ENCODE results near the gene CPED1. TPM values are rescaled to one million over a fixed set of nuclear protein-coding genes. Genes with fewer than 3 reads are reported as not detected.
"Not testable (repeated sequence)": the region's sequence is repeated elsewhere in the genome, so short reads cannot be mapped to it uniquely, and the experiment has no call there.

CPED1 gene
- total RNA-seq, 2 donors from 2014 or later: not detected

GRCh38 chr7:121289930-121290329, 301.4 kb downstream of the CPED1 start:
- H3K4me1 Mint-ChIP-seq (ENCODE audit: low read depth in 2 of 2); H3K36me3 Mint-ChIP-seq; H3K27ac Mint-ChIP-seq; H3K4me3 Mint-ChIP-seq; DNase-seq (ENCODE audit: low spot score); ATAC-seq: not testable (repeated sequence)
- peaks cover 15 to 22% of the 10 kb centered on the region in 2 donors for H3K27me3 Mint-ChIP-seq
- H3K9me3 Mint-ChIP-seq: peaks cover 15% of the 10 kb centered on the region

DNA sequence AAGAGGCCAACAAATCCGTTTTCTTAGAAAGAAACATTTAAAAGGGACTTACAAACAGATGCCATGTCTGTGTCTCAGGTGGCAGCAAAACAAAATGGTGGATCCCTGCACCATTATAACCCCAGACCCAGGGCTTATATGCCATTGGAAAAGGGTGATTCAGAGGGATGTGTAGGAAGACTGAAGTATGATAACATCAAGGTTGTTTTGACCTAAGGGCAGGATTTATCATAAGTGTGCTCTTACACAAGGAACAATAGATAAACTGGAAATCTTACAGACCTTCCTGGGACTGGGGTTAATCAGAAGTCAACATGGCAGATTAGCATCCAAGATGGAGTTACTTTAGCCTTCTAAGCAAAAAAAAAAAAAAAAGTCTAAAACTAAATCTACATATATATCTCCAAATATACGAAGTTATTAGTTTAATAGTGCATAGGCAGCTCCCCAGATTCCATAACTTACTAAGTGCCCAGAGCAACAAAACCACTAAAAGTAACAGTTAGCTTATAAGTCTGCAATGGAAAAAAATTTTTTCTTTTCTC, 306.0 kb downstream of the CPED1 start:
- Mint-ChIP-seq H3K4me1 (ENCODE audit: low read depth in 2 of 2) (no peaks in the 10 kb centered on the region), H3K36me3 (no peaks in the 10 kb centered on the region), H3K27me3 (peaks cover 12 to 22% of the 10 kb centered on the region in 2 donors), H3K9me3 (peaks cover 9% of the 10 kb centered on the region), H3K4me3 (no peak overlapping the region), H3K27ac (no peak overlapping the region)
- DNase-seq (ENCODE audit: low spot score) (no peak), ATAC-seq (no peak)

DNA sequence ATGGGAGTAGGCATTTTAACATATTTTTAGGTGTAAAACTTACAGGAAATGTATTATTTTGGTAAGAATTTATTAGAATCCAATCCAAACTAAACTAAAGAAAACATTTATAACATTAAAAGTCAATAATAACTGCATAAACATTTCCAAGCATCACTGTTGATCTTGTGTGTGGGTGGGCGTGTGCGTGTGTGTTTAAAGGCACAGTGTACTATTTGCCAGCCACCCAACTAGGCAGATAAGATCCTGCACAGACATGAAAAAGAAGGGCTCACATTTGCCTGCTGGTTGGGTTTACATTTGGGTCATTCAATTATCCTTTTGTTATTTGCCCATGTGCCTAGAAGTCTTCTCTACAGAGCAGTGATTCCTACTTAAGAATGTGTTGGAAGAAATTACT, 309.3 kb downstream of the CPED1 start:
- Mint-ChIP-seq H3K4me3 (no peak overlapping the region), H3K27ac (no peak overlapping the region), H3K27me3 (peaks cover 15 to 25% of the 10 kb centered on the region in 2 donors), H3K9me3 (peaks cover 2% of the 10 kb centered on the region), H3K36me3 (no peaks in the 10 kb centered on the region), H3K4me1 (ENCODE audit: low read depth in 2 of 2) (no peaks in the 10 kb centered on the region)
- no peak for DNase-seq (ENCODE audit: low spot score)
- ATAC-seq: no peak

DNA sequence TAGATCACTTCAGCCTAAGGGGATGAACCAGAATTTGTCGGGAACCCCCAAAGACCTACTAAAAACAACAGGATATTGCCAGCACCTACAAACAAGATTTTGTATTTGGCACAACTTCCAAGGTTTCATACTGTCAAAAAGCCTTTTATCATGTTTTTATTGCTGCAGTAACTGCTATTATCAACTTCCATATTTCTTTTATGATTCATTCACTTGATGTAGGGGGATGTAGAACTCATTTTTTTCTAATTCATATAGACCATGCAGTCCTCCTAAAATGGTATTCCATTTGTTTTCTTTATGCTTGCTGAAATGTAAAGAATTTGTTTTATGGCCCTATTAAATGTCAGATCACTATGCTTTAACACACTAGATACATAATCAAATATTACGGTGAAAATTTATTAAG, 310.3 kb downstream of the CPED1 start:
- Mint-ChIP-seq H3K27me3 (peaks cover 11 to 26% of the 10 kb centered on the region in 2 donors), H3K4me1 (ENCODE audit: low read depth in 2 of 2) (no peaks in the 10 kb centered on the region), H3K27ac (no peak overlapping the region)

DNA sequence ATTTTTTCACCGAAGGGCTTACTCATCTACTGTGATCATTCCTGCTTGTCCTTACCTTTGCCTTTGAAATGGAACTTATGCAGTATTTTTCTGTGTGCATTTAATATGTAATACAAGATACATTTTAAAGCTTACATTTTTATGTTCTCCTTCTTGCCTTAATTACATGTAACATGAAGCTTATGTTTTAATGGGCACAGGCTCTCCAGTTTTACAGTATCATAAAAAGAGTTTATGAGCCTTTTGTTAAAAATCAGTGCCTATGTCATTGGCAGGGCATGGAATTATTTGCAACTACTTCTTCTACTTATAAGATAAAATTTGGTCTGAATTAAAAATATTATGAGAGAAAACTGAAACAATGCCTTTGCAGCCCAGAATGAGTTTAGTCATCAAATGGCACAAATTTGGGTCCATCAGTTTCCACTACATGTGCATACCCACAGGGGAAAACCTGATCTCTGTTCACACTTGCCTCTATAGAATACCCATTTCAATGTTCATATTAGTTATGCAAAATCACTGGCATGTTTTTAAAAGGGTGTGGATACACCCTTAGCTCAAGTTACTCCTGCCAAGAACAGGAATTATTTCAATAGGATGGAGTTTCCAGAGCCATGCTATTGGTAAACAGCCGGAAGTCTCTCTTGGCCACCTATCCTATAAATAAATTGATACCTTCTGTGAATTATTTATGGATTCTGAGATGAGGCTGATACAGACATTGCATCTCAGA, 312.3 kb downstream of the CPED1 start:
- Mint-ChIP-seq H3K27me3 (peaks cover 11 to 27% of the 10 kb centered on the region in 2 donors), H3K36me3 (no peaks in the 10 kb centered on the region), H3K27ac (no peak overlapping the region), H3K9me3 (no peaks in the 10 kb centered on the region), H3K4me3 (no peak overlapping the region), H3K4me1 (ENCODE audit: low read depth in 2 of 2) (no peaks in the 10 kb centered on the region)
- DNase-seq (ENCODE audit: low spot score) (no peak), ATAC-seq (no peak)

More for the DNA sequence above, 310.3 kb downstream of the CPED1 start:
- H3K9me3 Mint-ChIP-seq: peaks cover 2% of the 10 kb centered on the region
- no peak for ATAC-seq
- H3K36me3 Mint-ChIP-seq: no peaks in the 10 kb centered on the region
- H3K4me3 Mint-ChIP-seq: no peak overlapping the region
- DNase-seq (ENCODE audit: low spot score): no peak

- no peaks in the 10 kb centered on the region for H3K9me3 Mint-ChIP-seq
- H3K27ac Mint-ChIP-seq: no peak overlapping the region
- H3K36me3 Mint-ChIP-seq: no peaks in the 10 kb centered on the region
- DNase-seq (ENCODE audit: low spot score) (no peak), ATAC-seq (no peak)
- no peaks in the 10 kb centered on the region for H3K4me1 Mint-ChIP-seq (ENCODE audit: low read depth in 2 of 2)
- no peak overlapping the region for H3K4me3 Mint-ChIP-seq
- peaks cover 16 to 35% of the 10 kb centered on the region in 2 donors for H3K27me3 Mint-ChIP-seq
Observed at GRCh38 chr7:121301446-121302213, 313.1 kb downstream of the CPED1 start.

DNA sequence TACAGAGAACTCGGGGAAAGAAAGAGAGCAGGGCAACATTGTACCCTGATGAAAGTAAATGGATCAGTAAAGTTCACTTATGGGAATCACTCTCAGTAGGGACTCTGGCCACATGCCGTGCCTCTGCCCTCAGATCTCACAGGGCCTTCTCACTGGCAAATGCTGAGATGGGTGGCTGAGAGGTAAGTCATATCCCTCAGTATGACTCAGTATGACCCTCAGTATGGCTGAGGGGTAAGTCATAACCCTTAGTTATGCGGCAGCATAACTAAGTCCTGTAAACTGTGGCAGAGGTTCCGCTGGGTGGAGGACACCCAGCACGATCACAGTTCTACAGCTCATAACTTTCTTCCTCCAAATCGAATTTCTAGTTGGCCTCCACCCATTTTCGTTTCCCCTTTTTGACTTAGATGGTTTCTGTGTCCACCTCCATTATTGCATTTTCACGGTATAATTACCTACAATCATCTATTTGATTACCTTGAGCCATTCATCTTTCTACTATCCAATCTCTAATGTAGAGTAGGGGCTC, 313.8 kb downstream of the CPED1 start:
- H3K27ac Mint-ChIP-seq: no peak overlapping the region
- no peaks in the 10 kb centered on the region for H3K36me3 Mint-ChIP-seq
- peak in 1 of 2 donors; percentile 41 for ATAC-seq
- H3K4me3 Mint-ChIP-seq: no peak overlapping the region
- H3K4me1 Mint-ChIP-seq (ENCODE audit: low read depth in 2 of 2): no peaks in the 10 kb centered on the region
- DNase-seq (ENCODE audit: low spot score): no peak
- no peaks in the 10 kb centered on the region for H3K9me3 Mint-ChIP-seq
- H3K27me3 Mint-ChIP-seq: peaks cover 21 to 40% of the 10 kb centered on the region in 2 donors

- no peak overlapping the region for H3K4me3 Mint-ChIP-seq
- no peaks in the 10 kb centered on the region for H3K36me3 Mint-ChIP-seq
- H3K27me3 Mint-ChIP-seq: peaks cover 22 to 44% of the 10 kb centered on the region in 2 donors
- no peak for DNase-seq (ENCODE audit: low spot score)
- no peak overlapping the region for H3K27ac Mint-ChIP-seq
- no peaks in the 10 kb centered on the region for H3K9me3 Mint-ChIP-seq
- no peaks in the 10 kb centered on the region for H3K4me1 Mint-ChIP-seq (ENCODE audit: low read depth in 2 of 2)
- ATAC-seq: no peak
Observed at GRCh38 chr7:121303422-121304101, 315.1 kb downstream of the CPED1 start.

GRCh38 chr7:121304102-121304658, 315.7 kb downstream of the CPED1 start:
- no peak for DNase-seq (ENCODE audit: low spot score)
- Mint-ChIP-seq H3K4me1 (ENCODE audit: low read depth in 2 of 2) (no peaks in the 10 kb centered on the region), H3K27ac (no peak overlapping the region), H3K4me3 (no peak overlapping the region), H3K9me3 (no peaks in the 10 kb centered on the region), H3K27me3 (peaks cover 23 to 44% of the 10 kb centered on the region in 2 donors), H3K36me3 (no peaks in the 10 kb centered on the region)
- ATAC-seq: no peak

DNA sequence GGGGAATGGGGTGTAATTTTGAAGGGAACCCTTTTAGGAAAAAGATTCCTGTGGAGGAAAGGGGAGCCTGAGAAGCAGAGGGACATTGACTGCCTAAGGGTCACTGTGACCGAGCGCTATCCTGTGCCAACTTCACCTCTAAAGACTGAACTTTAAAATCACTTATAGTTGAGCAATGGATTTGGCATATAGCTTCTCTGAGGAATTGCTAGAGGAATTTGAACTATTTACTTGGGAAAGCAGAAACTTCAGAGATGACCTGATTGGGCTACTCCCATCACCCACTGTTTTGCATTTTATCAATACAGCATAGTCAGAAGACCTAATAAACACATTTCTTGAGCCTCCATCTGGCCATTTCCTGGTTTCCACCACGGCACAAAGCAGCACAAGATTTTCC, 316.6 kb downstream of the CPED1 start:
- Mint-ChIP-seq H3K27me3 (peaks cover 28 to 50% of the 10 kb centered on the region in 2 donors), H3K9me3 (no peaks in the 10 kb centered on the region), H3K36me3 (no peaks in the 10 kb centered on the region), H3K4me3 (no peak overlapping the region), H3K4me1 (ENCODE audit: low read depth in 2 of 2) (no peaks in the 10 kb centered on the region), H3K27ac (no peak overlapping the region)
- no peak for ATAC-seq
- DNase-seq (ENCODE audit: low spot score): no peak

DNA sequence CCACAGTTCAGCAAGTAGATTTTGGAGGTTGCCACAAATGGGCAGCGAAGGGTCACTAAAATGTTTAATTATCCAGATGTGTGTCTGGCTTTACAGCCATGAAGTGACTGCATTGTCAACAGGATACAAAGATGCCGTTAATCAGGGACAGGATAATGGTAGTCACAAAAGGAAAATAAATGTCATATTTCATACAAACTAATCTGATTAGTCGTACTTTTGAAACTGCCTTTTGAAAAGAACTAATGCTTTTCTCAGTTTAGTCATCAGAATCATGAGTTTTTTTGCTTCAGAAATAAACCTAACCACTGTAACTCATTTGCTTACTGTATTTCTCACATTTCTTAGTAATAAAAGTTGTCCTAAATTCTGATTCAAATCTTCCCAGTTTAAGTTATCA, 318.1 kb downstream of the CPED1 start:
- DNase-seq (ENCODE audit: low spot score): no peak
- Mint-ChIP-seq H3K36me3 (no peaks in the 10 kb centered on the region), H3K27me3 (peaks cover 29 to 60% of the 10 kb centered on the region in 2 donors), H3K9me3 (no peaks in the 10 kb centered on the region), H3K4me1 (ENCODE audit: low read depth in 2 of 2) (no peaks in the 10 kb centered on the region), H3K27ac (no peak overlapping the region), H3K4me3 (no peak overlapping the region)
- no peak for ATAC-seq

DNA sequence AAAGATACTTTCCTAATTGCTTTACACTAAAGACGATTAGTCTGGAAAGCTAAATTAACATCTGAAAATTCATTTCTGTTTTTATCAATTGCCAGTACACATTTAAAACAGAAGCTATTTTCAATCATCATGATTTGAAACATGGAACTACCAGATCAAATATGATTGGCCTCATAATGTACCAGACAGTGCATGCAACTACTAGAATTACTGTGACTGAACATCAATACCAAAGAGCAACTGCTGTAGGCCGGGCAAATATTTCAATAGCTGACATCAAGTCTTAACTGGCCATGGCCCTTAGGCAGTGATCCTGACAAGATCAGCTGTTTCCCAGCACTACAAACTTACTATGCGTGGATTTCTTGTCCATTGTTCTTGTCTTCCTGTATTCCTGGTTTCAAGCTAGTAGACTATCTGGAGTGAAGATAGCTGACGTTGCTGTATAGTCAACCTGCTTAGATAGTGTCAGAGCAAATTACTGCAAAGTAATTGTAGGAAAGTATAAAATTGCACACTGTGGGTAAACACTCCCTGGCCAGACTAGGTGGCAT, 318.6 kb downstream of the CPED1 start:
- H3K27me3 Mint-ChIP-seq: peaks cover 26 to 54% of the 10 kb centered on the region in 2 donors
- no peaks in the 10 kb centered on the region for H3K9me3 Mint-ChIP-seq
- H3K4me3 Mint-ChIP-seq: no peak overlapping the region
- H3K27ac Mint-ChIP-seq: no peak overlapping the region
- ATAC-seq (no peak), DNase-seq (ENCODE audit: low spot score) (no peak)
- no peaks in the 10 kb centered on the region for H3K36me3 Mint-ChIP-seq
- H3K4me1 Mint-ChIP-seq (ENCODE audit: low read depth in 2 of 2): no peaks in the 10 kb centered on the region

DNA sequence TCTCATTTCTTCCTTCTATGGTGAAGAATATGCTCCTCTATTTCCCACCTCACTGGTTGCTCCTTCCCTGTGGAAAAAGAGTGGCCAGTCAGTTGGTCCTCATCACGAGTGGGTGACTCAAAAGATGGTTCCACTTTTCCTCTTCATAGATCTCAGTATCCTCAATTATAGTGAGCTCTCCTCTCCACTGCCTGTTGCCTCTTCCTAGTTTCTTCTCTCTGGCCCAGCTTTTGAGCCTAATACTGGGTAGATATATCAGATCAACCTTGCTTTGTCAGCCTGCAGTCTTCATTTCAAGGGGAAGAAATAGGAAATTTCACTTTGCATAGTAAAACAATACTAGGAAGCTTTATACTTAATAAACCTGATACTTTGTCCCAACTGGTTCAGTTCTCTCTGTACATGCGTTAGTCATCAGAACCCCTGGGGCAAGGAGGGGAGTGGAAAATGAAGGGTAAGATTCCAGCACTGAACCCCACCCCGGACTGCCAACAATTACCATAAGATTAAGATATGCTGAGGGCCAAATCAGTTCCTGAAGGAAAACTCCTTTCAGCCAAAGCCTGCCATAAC, 324.8 kb downstream of the CPED1 start:
- H3K36me3 Mint-ChIP-seq: no peaks in the 10 kb centered on the region
- H3K27ac Mint-ChIP-seq: no peak overlapping the region
- H3K4me1 Mint-ChIP-seq (ENCODE audit: low read depth in 2 of 2): no peaks in the 10 kb centered on the region
- ATAC-seq (no peak), DNase-seq (ENCODE audit: low spot score) (no peak)
- H3K27me3 Mint-ChIP-seq: peaks cover 23 to 59% of the 10 kb centered on the region in 2 donors
- H3K9me3 Mint-ChIP-seq: no peaks in the 10 kb centered on the region
- no peak overlapping the region for H3K4me3 Mint-ChIP-seq
